DND-41 (cell line): ENCODE data around the gene TYMP.

Experiments
- CTCF ChIP-seq: IDR thresholded peaks from 2 replicates; pipeline ENCODE4 v1.5.1; 2012; ENCODE audit warnings: borderline replicate concordance, low read length, moderate library complexity, mild to moderate bottlenecking; ENCODE audit not compliant: poor library complexity, severe bottlenecking; ENCODE audit errors: extremely low read depth
- EZH2 ChIP-seq: IDR thresholded peaks from 3 replicates; pipeline ENCODE4 v1.6.1; 2012; ENCODE audit warnings: borderline replicate concordance, low read depth, mild to moderate bottlenecking, moderate library complexity, low read length, inconsistent platforms; ENCODE audit not compliant: severe bottlenecking

GRCh38 chr22:50547263-50547985 is 17.6 kb upstream of the TYMP start:
- TF ChIP-seq CTCF (no peak), EZH2 (no peak)
